CD4-positive, alpha-beta T cell treated with Interleukin-15 for 1 hour (primary cell): ENCODE measurements around the gene ZNF236.
"Not testable (repeated sequence)": the region's sequence is repeated elsewhere in the genome, so short reads cannot be mapped to it uniquely, and the experiment has no call there.

Experiments
- DNase-seq: peaks from one replicate; pipeline ENCODE4 v3.0.0-alpha.2; 2020

ZNF236 gene

DNA sequence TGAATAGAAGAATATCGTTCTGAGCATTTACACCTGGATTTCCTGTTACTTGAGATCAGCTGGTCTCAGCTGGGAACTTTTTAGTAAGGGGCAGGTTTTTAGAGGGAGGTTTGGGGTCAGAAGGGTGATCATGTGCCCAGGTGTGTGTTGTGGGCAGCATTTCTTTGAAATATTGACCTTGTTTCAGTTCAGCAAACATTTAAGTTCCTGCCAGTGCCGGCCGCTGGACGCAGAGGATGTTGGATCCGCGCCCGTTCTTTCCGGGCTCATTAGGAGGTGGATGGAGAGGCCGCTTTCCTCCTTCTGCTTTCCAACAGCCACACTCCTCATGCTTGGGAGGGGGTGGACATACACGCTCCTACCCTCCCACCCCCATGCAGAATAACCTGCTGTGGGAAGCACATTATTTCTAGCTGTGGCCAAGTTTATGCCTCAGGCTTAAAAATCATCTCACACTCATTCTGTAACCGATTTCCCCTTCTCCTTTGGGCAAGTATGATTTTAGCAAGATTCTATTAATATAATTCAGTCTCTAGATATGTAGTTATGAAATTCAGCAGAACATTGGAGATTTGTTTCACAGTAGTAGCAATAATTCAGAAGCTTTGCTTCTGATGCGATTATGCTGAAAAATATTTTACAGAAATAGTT, 131.4 kb downstream of the ZNF236 start:
- no peak for DNase-seq

DNA sequence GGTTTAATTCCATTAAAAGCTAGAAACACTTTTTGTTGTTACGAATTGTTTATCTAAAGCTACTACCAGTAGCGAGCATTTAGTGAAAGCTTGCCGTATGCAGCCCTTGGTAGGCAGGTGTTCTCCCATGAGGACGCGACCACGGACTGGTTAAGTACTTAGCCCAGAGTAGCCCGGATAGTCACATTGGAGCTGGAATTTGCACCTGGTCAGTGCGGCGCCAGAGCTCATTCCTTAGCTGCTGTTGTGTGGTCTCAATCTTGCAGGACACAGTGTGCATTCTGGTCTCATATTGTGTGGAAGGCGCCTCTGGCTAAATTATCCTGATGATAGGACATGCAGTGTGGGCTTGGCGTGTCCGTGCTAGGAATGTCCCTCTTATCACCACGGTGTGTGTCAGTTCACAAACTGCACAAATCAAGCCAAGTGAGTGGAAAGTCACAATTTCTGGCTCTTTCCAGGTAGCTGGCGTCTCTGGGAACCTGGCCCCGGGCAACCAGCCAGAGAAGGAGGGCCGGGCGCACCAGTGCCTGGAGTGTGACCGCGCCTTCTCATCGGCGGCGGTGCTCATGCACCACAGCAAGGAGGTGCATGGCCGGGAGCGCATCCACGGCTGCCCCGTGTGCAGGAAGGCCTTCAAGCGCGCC, 133.3 kb downstream of the ZNF236 start:
- DNase-seq = no peak

DNA sequence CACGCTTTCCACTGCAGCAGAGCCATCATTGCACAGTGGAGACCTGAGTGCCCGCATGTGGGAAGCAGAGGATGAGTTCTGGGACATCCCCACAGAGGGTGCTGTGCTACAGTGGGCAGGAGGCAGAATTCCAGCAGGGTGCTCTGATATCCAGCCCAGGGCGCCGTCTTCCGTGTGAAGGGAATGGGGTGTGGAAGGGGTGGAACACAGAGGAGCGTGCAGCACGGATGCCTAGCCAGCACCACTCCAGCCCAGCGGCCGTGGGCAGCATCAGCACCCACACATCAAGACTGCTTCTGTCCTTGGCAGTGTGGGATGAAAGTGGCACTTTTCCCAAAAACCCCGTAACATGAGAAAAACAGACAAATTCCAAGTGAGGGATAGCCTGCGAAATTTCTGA, 134.3 kb downstream of the ZNF236 start:
- no peak for DNase-seq

DNA sequence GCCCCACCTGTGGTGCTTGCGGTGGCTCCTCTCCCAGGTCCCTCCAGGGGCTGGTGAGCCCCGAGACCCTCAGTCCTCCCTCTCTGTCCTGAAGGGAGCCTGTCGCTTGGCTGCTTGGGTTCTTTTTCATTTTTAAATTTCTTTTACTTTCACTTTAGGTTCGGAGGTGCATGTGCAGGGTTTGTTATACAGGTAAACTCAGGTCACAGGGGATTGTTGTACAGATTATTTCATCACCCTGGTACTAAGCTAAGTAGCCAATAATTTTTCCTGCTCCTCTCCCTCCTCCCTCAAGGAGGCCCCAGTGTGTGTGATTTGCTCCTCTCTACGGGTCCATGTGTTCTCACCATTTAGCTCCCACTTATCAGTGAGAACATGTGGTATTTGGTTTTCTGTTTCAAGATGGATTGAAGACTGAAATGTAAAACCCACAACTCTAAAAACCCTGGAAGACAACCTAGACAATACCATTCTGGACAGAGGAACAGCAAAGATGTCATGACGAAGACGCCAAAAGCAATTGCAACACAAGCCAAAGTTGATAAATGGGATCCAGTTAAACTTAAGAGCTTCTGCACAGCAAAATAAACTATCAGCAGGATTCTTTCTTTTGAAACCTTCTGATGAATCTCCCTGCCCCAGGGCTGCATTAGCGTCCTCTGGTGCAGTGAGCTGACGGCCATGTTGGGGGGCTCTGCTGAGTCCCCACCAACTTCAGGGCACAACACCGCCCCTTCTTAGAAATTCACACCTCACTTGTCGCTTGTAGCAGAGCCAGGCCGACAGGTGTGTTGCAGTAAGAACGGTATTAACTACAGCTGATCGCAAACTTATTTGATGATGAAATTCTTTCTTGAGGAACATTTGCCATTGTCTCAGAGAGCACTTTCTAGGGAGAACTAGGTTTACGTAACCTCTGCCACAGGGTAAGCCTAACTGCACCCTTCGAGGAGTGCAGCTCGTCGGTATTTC, 135.3 kb downstream of the ZNF236 start:
- no peak for DNase-seq

DNA sequence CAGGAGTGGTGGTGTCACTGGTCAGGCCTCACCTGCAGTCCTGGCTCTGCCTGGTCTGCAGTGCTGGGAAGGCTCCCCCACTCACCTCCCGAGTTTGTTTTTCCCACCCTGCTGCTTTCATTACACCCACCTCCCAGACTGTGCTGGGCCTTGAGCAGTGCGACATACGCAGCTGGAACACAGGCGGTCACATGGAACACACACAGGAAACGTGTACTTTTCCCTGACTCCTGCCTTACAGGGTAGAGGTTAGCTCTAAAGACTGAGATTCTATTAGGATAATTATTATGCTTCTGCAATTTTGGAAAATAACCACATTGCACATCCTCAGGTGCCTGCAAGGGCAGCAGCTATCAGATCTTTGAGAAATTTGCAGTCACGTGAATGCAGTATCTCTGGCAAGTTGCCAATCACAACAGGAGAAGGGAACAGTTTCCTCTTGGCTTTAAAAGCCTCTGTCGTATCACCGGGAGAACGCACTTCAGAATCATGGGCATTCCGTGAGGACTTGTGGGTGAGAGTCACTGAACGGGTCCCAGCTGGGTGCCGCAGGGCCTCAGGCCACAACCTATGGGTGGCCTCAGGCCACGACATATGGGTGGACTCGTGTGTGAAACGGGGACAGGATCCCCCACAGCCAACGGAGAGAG, 136.5 kb downstream of the ZNF236 start:
- no peak for DNase-seq

DNA sequence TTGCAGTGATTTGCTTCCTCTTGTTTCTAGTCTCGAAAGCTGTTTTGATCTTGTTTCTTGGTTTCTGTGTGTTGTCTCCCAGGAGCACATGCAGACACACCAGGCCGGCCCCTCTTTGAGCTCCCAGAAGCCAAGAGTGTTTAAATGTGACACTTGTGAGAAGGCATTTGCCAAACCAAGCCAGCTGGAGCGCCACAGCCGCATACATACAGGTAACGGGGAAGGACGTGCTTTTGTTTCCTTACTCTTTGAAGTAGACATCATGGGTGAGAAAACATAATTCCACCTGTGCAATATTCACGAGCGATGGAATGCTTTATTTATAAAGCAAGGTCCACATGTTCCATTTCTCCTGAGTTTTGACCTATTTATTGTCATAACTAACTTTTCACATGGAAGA, 137.2 kb downstream of the ZNF236 start:
- no peak for DNase-seq

DNA sequence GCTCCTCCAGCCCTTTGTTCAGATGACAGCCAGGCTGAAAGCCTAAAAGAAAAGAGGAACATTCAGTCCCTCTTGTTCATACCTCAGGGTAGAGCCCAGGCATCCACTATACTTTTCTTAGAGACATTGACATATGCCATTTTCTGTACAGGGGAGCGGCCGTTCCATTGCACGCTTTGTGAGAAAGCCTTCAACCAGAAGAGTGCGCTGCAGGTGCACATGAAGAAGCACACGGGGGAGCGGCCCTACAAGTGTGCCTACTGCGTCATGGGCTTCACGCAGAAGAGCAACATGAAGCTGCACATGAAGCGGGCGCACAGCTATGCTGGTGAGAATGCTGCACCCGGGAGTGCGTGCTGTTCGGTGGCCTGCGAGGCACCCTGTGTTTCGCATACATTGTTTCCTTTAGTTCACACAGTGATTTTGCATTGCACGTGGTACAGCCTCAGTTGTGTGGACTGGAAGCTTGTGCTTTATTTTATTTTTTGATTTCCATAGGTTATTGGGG, 138.2 kb downstream of the ZNF236 start:
- DNase-seq = no peak

DNA sequence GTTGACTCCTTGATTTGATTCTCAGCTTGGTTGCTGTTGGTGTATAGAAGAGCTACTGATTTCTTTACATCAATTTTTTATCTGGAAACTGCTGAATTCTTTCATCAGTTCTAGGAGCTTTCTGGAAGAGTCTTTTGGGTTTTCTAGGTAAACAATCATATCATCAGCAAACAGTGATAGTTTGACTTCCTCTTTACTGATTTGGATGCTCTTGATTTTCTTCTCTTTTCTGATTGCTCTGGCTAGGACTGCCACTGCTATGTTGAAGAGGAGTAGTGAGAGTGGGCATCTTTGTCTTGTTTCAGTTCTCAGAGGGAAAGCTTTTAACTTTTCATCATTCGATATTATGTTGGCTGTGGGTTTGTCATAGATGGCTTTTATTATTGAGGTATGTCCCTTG, 140.5 kb downstream of the ZNF236 start:
- no peak for DNase-seq

DNA sequence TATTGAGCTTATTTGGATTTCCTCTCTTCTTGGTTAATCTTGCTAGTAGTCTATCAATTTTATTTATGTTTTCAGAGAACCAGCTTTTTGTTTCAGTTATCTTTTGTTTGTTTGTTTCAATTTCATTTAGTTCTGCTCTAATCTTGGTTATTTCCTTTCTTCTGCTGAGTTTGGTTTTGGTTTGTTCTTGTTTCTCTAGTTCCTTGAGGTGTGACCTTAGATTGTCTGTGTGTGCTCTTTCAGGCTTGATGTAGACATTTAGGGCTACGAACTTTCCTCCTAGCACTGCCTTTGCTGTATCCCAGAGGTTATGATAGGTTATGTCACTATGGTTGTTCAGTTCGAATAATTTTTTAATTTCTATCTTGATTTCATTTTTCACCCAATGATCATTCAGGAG, 141.6 kb downstream of the ZNF236 start:
- no peak for DNase-seq

DNA sequence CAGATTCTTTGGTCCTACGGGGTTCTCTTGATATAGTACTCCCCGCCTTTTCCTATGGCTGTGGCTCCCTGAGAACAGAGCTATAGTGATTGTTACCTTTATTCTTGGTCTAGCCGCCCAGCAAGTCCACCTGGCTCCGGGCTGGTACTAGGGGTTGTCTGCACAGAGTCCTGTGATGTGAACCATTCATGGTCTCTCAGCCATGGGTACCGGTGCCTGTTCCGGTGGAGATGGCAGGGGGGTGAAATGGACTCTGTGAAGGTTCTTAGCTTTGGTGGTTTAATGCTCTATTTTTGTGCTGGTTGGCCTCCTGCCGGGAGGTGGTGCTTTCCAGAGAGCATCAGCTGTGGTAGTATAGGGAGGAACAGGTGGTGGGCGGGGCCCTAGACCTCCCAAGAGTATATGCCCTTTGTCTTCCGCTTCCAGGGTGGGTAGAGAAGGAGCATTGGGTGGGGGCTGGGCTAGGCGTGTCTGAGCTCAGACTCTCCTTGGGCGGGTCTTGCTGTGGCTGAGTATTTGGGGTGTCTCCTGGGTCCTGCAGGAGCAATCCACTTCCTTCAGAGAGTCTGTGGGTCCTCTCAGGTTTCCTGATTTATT, 143.3 kb downstream of the ZNF236 start:
- DNase-seq = peak; percentile 81

DNA sequence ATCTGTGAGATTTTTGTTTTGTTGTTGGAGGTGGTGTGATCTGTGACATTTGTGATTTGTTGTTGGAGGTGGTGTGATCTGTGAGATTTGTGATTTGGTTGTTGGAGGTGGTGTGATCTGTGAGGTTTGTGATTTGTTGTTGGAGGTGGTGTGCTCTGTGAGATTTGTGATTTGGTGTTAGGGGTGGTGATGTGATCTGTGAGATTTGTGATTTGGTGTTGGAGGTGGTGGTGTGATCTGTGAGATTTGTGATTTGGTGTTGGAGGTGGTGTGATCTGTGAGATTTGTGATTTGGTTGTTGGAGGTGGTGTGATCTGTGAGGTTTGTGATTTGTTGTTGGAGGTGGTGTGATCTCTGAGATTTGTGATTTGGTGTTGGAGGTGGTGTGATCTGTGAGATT, 144.9 kb downstream of the ZNF236 start:
- DNase-seq = not testable (repeated sequence)

DNA sequence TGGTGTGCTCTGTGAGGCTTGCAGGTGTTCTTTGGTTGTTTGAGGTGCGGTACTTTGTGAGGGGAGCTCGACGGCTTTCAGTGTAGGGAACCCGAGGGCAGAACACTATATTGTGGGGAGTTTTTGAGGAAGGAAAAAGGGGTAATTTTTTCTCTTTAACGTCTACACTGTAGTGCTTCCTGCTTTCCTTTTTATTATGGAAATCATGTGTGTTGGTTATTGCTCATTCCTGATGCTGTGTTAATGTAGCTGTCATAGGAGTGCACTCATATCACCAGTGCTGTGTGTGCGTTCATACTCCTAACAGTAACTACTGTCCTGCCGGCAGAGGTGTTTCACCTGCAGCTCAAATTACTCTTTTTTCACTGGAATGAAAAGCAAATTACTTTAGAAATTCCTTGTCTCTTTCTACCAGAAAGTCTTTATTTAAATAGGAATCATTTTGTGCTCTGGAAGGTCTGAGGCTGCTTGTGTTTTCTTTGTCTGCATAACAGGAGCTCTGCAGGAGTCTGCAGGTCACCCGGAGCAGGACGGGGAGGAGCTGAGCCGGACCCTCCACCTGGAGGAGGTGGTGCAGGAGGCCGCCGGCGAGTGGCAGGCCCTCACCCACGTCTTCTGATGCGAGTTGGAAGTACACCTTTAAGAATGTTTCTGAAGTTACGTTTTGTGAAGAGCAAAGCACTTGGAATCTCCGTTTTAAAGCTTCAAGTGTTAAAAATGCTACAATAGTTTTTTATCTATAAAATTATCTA, 145.5 kb downstream of the ZNF236 start:
- DNase-seq = no peak

DNA sequence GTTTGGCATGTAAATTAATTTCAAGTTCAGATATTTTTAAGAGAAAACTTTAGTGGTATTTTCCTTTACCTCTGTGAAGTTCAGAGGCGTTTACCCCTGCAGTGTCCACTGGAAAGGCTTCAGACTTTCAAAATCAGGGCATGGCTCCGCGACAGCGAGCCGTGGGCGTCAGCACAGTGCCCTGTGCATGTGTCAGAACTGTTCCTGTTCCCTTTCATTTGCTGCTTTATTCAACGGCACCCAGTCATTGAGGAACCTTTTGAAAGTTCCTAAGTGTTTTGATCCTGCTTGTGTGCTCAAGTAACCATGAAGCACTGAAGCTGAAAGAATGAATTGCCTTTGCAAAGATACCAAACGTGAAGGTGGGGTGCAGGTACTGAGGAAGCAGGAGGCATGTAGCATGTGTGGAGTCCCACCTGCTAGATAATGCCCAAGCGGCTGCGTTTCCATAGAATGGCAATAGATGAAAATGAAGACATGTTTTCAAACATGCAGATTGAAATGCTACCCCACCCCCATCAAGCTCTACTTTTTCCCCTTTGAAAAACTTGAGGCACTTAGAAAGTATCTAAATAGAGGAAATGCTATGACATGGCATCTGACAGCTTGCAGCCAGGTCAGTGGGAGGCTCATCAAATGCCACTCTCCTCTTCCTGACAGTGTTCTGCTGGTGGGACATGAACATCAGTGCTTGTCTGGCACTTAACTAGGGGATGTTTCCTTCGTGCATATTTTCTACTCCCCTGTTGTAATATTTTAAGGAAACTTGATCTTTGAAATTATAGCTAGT, 148.6 kb downstream of the ZNF236 start:
- no peak for DNase-seq

DNA sequence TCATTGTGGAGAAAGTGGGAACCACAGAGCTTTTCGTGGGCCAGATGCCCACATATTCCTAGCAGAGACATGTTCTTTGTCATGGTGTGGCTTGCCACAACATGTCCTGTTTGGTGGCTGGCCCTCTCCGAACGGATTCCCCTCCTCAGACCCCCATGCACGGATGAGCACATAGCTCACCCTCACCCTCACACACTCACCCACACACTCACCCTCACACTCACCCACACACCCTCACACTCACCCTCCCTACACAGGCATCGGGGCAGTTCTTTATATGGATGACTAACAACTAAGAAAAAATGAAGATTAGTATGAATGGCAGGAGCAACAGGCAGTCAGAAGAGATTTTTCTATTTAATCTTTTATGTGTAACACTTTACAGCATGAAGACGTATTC, 149.9 kb downstream of the ZNF236 start:
- no peak for DNase-seq

DNA sequence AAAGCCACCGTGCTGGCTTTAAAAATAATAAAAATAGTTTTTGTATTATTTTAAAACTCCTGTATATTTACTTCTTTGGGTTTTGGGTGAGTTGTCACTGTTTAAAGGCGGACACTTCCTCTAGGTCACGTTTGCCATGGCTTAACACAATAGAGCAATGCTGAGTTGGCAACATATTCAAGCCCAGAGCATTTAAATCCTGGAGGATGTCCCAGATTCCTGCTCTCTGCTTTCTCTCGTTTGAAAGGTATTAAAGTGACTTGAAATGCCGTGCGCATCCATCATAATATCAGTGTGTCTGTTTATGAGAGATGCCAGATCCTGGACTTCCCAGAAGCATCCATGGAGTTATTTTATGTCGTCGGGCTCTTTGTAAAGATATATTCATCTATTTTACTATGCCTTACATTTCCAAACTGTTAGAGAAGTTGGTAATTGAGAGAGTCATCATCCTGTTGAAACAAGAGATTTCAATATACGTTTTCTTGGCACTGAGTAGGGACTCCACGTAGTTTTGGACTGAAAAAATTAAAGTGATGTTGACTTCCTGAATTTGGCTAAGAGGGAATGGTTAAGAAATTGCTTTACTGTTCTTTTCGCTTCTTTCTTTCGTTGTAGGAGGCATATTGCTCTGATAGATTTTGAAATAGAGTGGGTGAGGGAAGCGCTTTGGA, 150.6 kb downstream of the ZNF236 start:
- no peak for DNase-seq

DNA sequence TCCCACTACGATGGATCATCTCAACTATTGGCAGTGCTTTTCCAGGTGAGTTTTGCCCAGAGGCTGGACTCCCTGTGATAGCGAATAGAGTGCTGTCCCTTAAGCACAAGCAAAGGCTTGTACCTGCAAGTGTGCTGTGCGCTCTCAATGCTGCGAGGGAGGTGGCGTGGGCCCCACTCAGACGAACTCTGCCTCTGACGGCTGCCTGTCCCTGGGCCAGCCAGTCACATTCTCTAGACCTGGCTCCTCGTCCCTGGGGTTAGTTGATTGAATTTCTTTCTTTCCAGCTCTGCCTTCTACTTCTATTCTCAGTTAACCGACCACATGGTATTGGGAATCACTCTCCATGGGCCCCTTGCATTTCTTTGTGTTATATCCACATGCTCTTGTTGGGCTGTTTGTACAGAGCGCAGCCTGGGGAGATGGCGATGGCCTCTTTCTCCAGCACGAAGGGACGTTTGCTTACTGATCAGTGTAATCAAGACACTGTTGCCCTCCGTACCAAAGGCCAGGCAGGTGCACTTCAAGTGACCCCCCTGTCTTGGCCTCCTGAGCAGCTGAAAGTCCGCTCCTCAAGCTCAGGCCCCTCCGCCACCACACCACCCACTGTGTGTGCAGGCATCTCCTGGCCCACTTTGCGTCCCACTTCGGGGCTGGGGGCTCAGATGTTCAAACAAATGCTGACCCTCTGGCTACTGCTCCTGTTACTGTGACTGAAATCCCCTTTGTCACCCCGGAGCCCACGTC, 151.3 kb downstream of the ZNF236 start:
- no peak for DNase-seq

DNA sequence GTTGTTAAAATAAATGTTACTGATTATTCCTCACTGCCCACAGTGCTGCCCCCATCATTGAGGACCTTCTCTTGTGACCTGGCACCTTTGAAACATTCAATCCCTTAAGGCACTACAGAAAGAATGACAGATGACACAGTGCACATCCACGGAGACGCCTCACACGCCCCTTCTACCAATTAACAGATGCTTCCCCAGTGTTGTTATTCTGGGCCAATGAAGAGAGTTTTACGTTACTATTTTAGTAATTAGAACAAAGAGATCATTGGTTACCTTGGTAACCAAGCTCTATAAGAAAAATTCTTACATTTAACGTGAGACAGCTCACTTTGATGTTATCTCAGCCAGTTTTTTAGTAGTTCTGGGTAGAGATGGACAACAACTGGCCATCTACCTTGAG, 152.0 kb downstream of the ZNF236 start:
- DNase-seq = no peak

DNA sequence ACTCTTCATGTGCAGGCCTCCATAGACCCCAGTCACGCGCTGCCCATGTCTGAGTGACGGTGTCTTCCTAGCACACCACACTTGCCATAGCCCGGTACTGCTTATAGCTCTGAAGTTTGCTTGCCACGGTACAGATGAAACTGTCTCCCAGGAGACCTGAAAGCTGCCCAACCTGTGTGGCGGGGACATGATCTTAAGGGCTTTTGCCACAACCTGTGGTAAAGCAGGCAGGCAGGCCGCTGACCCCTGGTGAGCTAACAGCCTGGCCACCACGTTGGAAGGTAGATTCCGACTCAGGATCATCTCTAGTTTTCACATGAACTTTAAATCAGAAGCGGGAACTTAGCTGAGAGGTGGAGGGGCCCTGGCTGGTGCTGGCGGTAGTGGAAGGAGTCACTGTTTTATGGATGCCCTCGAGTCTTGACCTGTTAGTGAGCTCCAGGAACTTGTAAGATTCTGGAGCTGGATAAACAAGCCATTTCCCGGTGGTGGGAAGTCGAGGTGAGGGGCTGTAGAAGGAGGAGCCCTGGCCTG, 153.3 kb downstream of the ZNF236 start:
- no peak for DNase-seq

DNA sequence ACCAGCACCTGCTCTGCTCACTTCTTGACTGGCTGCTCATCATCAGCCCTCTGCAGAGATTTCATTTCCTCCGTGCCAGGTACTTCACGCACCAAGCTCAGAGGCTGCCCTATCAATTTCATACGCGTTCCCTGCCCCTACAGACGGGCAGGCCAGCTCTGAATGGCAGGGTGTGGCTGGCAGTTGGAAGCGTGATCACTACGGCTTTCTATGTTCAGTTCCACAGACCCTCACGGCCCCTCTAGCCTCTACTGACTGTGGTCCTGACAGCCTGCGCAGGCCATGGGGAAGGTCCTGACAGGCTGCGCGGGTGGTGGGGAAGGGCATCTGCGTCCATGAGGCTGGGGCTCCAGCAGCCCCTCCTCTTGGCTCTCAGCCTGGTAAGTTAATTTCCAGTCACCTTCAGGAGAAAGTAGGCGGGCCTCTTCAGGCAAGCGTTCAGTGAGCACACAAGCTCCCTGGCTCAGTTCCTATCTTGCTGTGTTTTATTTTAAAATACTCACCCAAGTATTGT, 154.8 kb downstream of the ZNF236 start:
- no peak for DNase-seq
